Measurements from ENCODE around the gene MOBP.

DNA sequence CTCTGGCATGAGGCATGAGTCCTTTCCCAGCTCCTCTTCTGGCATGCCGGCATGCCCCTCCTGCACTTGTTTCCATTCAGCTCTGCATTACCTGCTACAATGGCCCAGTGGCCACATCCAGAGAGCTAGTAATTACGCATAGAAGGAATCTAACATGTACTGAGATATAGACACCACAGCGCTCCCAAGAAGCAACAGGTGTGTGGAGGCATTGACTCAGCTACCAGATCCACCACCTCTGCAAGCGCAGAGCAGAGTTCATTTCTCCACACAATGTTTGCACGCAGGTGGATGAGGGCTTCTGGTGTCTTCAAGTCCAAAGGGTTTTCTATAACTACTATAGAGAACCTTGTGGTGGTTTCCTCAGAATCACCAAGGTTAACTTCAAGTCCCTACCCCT lies 4.2 kb downstream of the MOBP start:
- TF ChIP-seq, protein P1, sequence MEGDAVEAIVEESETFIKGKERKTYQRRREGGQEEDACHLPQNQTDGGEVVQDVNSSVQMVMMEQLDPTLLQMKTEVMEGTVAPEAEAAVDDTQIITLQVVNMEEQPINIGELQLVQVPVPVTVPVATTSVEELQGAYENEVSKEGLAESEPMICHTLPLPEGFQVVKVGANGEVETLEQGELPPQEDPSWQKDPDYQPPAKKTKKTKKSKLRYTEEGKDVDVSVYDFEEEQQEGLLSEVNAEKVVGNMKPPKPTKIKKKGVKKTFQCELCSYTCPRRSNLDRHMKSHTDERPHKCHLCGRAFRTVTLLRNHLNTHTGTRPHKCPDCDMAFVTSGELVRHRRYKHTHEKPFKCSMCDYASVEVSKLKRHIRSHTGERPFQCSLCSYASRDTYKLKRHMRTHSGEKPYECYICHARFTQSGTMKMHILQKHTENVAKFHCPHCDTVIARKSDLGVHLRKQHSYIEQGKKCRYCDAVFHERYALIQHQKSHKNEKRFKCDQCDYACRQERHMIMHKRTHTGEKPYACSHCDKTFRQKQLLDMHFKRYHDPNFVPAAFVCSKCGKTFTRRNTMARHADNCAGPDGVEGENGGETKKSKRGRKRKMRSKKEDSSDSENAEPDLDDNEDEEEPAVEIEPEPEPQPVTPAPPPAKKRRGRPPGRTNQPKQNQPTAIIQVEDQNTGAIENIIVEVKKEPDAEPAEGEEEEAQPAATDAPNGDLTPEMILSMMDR (IDR thresholded peaks at IDR 0.05; ENCODE audit: low read depth, low read length, poor library complexity, severe bottlenecking) = no peak
- no peak for TF ChIP-seq EZH2phosphoT487 (IDR thresholded peaks at IDR 0.05; ENCODE audit: borderline replicate concordance, low read length)
